NCI-H1092 (cell line): ENCODE measurements around the gene CEMP1.

ENCODE experiments used
- DNase-seq: peaks from one replicate; lab custom pipeline; 2025; lab: John Stamatoyannopoulos, UW

Gene CEMP1

DNA sequence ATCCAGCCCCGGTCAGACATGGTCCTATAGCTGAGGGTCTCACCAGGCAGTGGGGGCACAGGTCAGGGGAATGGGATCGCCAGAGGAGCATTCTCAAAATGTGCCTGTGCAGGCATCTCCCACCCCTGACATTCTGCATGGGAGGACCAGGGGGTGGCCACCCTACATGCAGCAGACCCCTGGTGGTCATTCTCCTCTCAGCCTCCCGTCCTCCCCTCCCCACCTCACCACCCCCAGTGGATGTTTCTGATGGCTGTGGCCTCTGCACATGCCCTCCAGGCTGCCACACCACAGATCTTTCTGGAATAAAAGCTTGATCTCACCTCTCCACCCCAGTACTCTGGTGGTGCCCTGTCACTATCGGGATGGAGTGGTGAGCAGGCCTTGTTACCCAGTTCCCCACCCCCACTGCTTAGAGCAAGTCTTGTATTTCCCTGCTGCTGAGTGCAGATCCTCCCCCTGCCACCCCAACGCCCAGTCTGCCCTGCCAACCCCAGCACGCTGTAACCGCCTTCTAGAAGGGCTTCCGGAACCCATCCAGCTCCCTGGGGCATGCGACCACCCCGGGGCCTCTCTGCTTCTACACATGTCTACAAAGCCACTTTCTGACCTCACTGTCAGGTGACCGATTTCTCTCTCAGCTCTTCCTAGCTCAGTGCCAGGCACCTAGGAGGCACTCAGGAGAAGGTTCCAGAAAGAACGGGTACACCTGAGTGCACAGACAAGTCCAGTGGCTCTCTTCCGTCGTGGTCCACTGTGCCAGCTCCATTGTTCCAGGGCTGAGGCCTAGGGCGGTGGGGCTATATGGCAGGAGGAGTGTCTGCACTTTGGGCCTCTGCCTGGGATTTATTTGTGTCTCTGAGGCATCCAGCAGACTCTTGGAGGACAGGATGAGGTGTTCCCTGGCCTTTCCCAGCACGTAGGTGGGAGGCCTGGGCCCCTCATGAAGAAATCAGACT lies 47.0 kb downstream of the CEMP1 start:
- no peak for DNase-seq

DNA sequence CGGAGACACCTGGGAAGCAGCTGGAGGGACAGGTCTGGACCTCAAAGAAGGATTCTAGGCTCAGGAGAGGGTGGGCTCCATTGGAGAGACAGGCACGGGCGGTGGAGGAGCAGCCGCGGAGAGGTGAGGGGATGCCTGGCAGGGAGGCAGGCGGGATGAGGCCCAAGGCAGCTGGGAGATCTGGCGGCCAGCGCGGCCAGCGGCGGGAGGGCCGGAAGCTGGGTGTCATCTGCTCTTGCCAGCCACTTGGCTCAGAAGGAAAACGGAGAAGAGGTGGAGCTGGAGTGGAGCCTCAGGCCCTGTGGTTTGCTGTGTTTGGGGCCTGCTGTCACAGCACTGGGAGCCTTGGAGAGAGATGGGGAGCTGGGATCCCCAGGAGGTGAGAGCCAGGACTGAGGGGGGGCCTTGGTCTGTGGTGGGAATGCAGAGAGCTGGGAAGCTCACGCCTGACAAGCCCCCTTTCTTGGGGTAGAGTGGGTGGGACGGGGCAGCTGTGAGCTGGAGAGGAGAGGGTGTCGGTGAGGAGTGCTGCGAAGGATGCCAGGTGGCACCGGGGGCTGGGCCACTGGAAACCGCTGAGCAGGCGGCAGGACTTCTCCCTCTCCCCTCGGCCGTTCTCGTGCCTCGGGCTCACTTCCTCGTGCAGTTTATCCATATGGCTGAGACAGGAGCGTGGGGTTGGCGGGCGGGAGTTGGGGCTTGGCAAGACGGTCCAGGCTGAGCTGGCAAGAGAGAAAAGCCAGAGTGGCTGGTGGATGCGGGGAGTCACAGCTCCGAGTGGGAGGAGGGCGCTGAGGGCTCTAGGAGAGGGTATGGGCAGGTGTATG lies 48.3 kb downstream of the CEMP1 start:
- peak; percentile 75 for DNase-seq

DNA sequence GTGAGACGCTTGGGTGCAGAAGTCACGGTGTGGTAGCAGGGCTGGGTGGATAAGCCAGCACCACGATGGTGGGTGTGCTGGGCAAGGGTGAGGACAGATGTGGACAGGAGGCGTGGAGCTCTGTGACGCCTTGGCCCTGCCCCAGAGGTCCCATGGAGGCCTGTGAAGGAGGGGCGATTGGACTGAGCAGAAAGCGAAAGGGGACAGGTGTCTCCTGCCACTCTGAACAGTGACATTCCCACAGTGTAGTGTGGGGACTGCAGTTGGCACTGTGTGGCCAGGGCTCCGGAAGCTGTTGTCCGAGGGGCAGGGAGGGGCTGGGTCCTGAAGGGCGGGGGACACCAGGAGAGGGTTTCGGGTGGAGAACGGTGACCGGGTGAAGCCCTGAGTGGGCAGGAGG lies 49.0 kb downstream of the CEMP1 start:
- DNase-seq: no peak

DNA sequence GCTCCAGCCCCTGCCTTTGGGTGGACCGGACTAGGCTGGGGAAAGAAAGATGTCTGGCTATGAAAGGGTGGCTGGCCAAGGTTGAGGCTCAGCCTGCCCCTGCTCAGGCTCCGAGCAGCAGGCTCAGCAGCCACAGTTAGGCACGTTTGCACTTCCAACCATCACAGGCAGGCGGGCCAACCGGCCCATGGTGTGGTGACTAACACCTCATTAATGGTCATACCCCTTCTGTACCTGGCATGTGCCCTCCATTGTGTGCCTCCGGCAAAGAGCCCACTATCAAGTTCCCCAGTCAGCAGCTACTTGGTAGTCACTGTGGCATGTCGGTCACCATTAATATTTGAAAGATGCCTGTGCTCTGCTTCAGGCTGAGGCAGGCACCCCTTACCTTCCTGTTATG lies 49.5 kb downstream of the CEMP1 start:
- no peak for DNase-seq

DNA sequence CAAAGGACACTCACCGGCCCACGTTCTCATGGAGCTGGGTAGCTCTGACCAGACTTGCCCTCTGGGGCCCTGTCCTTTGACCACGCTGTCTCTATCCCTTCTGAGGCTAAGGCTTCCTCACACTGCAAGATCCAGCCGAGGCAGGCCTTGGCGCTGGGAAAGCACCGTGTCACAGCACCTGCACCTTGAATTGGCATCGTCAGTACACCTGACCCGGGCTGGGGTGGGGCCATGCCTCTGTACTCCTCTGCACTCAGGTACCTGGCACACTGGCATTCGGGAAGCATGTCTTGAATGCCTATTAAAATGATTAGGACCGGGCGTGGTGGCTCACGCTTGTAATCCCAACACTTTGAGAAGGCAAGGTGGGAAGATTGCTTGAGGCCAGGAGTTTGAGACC lies 50.3 kb downstream of the CEMP1 start:
- no peak for DNase-seq
